NCI-H2107 treated with DMSO at 0.1 percent for 48 hours (cell line): Measurements from ENCODE around the gene COG3.
A peak's percentile ranks its signal among the peaks of the same experiment; 100 is the strongest.
"Not testable (repeated sequence)": the region's sequence is repeated elsewhere in the genome, so short reads cannot be mapped to it uniquely, and the experiment has no call there.

Source experiments
- DNase-seq: peaks from one replicate; lab custom pipeline; 2025; ENCODE audit not compliant: unreplicated experiment; lab: John Stamatoyannopoulos, UW

Gene COG3

GRCh38 chr13:45464687-45465453, at the start of gene COG3:
Gene COG3 (plus strand): TSS chr13:45464939. CDS start chr13:45465037, 98 bp downstream.
- peak; percentile 92 for DNase-seq

DNA sequence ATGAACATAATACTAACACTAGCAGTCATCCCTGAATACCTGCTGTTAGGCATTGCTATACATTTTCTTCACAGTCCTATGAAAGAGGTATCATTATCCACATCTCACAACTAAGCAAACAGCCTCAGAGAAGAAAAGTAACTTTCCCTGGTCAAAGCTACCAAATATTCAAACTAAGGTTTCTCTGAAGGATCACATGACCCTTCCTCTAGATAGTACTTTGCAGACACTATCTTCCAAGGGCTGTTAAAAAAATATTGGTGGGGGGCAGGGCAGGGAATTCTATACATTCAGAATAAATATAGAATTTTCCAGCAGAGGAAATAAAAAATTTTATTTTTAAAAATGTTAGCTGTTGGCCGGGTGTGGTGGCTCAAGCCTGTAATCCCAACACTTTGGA, 49.6 kb upstream of the COG3 start:
- no peak for DNase-seq

DNA sequence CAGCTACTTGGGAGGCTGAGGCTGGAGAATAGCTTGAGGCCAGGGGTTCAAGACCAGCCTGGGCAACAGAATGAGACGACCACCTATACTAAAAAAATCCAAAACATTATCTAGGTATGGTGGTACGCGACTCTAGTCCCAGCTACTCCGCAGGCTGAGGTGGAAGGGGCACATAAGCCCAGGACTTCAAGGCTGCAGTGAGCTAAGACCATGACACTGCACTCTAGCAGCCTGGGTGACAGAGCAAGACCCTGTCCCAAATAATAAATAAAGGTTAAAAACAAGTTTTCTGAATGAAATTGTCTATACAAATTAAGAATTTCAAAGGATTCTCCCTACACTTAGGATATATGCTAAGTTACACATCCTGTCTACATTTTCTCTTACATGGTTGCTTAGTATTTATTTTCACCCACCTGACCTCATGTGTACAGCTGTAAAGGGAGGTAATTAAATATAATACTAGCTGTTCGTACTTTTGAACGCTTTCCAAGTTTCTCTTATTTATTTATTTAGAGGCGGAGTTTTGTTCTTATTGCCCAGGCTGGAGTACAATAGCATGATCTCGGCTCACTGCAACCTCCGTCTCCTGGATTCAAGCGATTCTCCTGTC, 48.1 kb upstream of the COG3 start:
- peak; percentile 58 for DNase-seq

DNA sequence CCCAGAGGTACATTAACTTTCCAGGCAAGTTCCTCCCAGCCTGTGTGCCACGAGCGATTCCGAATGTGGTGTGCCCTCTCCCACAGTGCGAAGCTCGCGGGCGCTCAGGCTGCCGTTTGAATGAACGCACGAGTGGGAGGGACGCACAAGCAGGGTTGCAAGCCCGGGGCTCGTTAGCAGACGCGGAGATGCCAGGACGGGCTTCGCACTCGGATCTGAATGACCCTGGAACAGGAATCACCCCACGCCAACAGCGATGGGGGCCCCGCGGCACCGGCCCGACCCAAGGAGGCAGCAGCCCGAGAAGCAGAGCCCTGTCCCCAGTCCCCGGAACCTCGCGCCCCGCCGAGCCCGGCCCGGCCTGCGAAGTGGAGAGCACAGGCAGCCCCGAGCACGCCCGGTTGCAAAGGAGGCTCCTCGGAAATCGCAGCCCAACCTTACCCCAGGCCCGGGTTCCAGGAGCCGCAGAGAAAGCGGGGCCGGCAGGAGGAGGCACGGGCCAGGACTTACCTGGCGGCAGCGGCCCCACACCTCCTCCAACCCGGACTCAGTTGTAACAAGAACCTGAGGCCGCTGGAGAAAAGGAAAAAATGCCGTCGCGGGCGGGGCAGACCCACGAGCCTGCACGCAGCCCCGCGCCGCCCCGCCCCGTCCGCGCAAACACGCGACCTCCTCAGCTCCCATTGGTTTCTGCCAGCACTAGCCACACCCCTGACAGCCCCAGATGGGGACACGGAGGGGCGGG, 46.8 kb upstream of the COG3 start, which contains the start of gene SLC25A30:
TSS of gene SLC25A30 (minus strand) at position 584 of the 745 bp plus-strand sequence. CDS start 6,948 bp downstream, outside the sequence.
- peak; percentile 66 for DNase-seq

- not testable (repeated sequence) for DNase-seq
Measured at GRCh38 chr13:45419389-45419788, 45.4 kb upstream of the COG3 start.

- no peak for DNase-seq
Measured at GRCh38 chr13:45419945-45420344, 44.8 kb upstream of the COG3 start.

GRCh38 chr13:45422731-45423292, 41.9 kb upstream of the COG3 start:
- DNase-seq, result no peak

- not testable (repeated sequence) for DNase-seq
Measured at GRCh38 chr13:45426056-45426841, 38.5 kb upstream of the COG3 start.

- no peak for DNase-seq
Measured at GRCh38 chr13:45432737-45433380, 31.9 kb upstream of the COG3 start.

DNA sequence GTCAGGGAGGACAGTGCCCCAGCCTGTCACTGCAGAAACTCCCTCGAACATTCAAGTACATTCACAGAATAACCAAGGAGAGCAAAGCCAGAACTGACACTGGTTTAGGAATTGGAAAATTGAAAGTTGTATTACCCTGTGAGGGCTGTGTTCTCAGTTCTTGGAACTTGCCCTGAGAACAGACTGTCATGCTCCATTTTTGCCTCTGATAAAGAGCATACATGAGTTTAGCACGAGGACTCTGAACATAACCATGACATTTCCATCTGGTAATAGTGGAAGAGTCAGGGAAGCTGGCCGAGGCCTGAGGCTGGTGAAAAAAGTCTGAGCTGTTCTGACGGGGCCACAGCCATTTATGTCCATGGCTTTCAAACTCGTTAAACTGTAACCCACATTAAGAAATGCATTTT, 31.4 kb upstream of the COG3 start:
- no peak for DNase-seq

- no peak for DNase-seq
Measured at GRCh38 chr13:45434556-45435371, 30.0 kb upstream of the COG3 start.

DNA sequence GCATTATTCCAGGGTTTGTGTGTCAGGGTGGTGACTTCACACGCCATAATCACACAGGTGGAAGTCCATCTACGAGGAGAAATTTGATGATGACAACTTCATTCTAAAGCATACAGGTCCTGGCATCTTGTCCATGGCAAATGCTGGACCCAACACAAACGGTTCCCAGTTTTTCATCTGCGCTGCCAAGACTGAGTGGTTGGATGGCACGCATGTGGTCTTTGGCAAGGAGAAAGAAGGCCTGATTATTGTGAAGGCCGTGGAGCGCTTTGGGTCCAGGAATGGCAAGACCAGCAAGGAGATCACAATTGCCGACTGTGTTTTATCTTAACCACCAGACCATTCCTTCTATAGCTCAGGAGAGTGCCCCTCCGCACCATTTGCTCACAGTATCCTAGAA, 28.4 kb upstream of the COG3 start:
- no peak for DNase-seq

GRCh38 chr13:45436953-45437352, 27.8 kb upstream of the COG3 start:
- no peak for DNase-seq

DNA sequence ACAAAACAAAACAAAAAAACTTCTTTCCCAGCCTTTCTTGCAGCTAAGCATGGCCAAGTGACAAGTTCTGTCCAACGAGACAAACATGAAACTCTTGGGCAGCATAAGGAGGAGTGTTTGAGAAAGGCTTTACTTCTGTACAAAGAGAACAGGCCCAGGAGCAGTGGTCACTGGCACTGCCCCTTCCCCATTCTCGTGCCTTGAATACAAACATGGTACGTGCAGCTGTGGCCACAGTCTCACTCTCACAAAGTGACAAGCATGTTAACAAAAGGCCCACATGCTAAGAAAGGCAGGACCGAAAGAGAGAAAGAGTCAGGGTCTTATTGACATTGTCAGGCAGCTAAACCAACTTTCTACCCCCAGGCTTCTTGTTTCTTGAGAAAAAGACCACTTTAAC, 26.8 kb upstream of the COG3 start:
- DNase-seq, result no peak

DNA sequence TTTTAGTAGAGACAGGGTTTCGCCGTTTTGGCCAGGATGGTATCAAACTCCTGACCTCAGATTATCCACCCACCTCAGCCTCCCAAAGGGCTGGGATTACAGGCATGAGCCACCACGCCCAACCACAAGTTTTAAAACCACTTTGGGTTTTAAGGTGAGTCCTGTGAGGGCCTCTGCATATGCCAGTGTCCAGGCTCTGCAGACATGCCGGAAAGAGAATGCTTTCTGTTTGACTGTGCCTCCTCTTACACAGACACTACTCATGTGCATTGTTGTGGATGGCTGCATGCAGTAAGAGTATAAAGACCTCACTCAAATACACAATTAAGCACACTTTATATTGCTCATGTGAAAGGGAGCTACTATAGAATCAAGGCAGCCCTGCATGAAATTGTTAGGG, 25.7 kb upstream of the COG3 start:
- no peak for DNase-seq

DNA sequence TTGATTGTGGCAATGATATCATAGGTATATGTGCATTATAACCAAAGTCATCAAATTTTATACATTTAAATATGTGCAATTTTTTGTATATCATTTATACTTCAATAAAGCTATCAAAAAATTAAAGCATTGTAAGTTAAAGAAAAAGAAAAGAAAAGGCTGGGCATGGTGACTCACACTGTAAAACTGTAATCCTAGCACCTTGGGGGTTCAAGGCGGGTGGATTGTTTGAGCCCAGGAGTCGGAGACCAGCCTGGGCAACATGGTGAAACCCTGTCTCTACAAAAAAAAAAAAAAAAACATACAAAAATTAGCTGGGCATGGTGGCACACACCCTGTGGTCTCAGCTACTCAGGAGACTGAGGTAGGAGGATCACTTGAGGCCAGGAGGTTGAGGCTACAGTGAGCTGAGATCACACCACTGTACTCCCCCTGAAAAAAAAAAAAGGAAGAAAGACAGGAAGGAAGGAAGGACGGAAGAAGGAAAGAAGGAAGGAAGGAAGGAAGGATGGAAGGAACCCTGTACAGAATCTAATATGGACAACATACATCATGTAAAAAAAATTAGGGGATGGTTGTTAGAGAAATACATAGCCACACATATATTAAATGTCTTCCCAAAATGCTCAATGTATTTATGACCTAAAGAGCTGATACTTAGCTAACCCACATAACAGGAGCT, 24.8 kb upstream of the COG3 start:
- no peak for DNase-seq

DNA sequence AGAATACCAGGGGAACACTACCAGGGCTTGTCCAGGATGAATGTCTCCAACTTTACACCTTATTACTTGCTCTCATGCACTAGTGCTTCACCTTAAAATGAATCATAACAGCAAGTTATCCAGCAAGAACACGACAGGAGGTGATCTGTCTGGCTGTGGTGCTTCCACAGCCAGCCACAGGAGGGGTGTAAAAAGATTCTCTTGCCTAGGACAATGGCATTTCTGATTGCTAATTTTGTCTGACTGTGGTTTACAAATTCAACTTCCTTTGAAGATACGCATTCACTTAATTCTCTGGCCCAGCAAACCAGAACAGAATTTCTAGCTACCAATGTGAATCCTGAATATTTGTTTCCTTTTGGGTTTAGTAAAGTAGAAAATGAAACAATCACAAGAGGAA, 23.1 kb upstream of the COG3 start:
- DNase-seq, result no peak

DNA sequence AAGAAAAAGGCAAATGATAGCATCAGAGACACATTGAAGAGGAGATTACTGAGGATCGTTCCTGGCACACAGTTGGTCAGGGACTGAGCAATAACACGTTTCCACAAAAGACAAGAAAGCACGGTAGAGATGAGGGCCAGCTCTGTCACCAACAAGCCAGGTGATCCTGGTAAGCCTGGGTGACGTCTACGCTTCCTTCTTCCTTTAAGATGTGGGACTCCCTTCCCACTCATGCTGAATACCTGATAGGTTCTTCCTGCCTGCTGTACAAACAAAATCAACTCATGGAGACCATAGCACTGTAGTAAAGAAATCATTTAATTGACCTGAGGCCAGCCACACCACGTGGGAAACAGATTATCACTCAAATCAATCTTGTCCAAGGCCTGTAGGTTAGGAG, 19.7 kb upstream of the COG3 start:
- DNase-seq, result no peak

DNA sequence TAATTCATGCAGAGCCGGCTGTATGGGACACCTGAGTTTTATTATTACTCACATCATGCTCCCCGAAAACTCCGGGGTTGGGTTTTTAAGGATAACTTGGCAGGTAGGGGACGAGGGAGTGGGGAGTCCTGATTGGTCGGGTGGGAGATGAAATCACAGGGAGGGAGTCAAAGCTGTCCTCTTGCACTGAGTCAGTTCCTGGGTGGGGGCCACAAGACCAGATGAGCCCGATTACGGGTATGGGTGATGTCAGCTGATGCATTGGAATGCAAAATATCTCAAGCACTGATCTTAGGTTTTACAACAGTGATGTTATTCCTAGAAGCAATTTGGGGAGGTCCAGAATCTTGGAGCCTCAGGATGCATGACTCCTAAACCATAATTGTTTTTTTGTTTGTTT, 18.6 kb upstream of the COG3 start:
- no peak for DNase-seq
